ENCODE measurements around the gene APOBEC4.
"Not testable (repeated sequence)": the region's sequence is repeated elsewhere in the genome, so short reads cannot be mapped to it uniquely, and the experiment has no call there.

Gene APOBEC4

GRCh38 chr1:183636334-183636682 is 16.8 kb downstream of the APOBEC4 start:
- DNase-seq: no peak
- intact Hi-C loops (cut with DNase I): loop anchor here (5.0 kb wide), 2 partner anchors 164 to 281 kb away; partner anchors contain the start of gene SMG7

GRCh38 chr1:183635606-183636333 is 17.3 kb downstream of the APOBEC4 start, which contains the start of gene ARPC5:
TSS of gene ARPC5 (minus strand) at chr1:183635783. CDS start at chr1:183635659, 124 bp downstream.
- intact Hi-C loops (cut with DNase I): loop anchor here (5.0 kb wide), 2 partner anchors 163 to 282 kb away; partner anchors contain the start of gene SMG7
- peak; percentile 96 to 100 (median 98) for DNase-seq

GRCh38 chr1:183635099-183635605 is 18.0 kb downstream of the APOBEC4 start:
- intact Hi-C loops (cut with DNase I): loop anchor here (5.0 kb wide), 2 partner anchors 163 to 282 kb away; partner anchors contain the start of gene SMG7
- DNase-seq: peak in 8 of 10 donors; percentile 13 to 88 (median 33)

- DNase-seq: no peak
Observed at GRCh38 chr1:183634429-183635065, 18.6 kb downstream of the APOBEC4 start.

GRCh38 chr1:183633676-183634343 is 19.3 kb downstream of the APOBEC4 start:
- intact Hi-C loops (cut with DNase I): no loop called here
- no peak for DNase-seq

More at GRCh38 chr1:183634429-183635065, 18.6 kb downstream of the APOBEC4 start:
- intact Hi-C loops (cut with DNase I): loop anchor here (5.0 kb wide), 2 partner anchors 162 to 283 kb away; partner anchors contain the start of gene SMG7

- no peak for DNase-seq
- intact Hi-C loops (cut with DNase I): no loop called here
Observed at GRCh38 chr1:183632964-183633363, 20.2 kb downstream of the APOBEC4 start.

- DNase-seq: no peak
- intact Hi-C loops (cut with DNase I): no loop called here
Observed at GRCh38 chr1:183632114-183632513, 21.0 kb downstream of the APOBEC4 start.

GRCh38 chr1:183630748-183631147 is 22.4 kb downstream of the APOBEC4 start:
- no peak for DNase-seq
- intact Hi-C loops (cut with DNase I): no loop called here

- intact Hi-C loops (cut with DNase I): no loop called here
- no peak for DNase-seq
Observed at GRCh38 chr1:183628537-183628936, 24.6 kb downstream of the APOBEC4 start.

GRCh38 chr1:183626236-183626635 is 26.9 kb downstream of the APOBEC4 start:
- intact Hi-C loops (cut with DNase I); DNase-seq: not testable (repeated sequence)

- peak in 7 of 10 donors; percentile 37 to 88 (median 59) for DNase-seq
- intact Hi-C loops (cut with DNase I): loop anchor here (2.0 to 5.0 kb wide), 3 partner anchors 71 to 341 kb away; no protein-coding TSS in a partner anchor
Observed at GRCh38 chr1:183622884-183623785, 30.0 kb downstream of the APOBEC4 start.

GRCh38 chr1:183622013-183622412 is 31.1 kb downstream of the APOBEC4 start:
- DNase-seq: no peak
- intact Hi-C loops (cut with DNase I): loop anchor here (2.0 to 5.0 kb wide), 3 partner anchors 70 to 340 kb away; no protein-coding TSS in a partner anchor

- no peak for DNase-seq
- intact Hi-C loops (cut with DNase I): loop anchor here (5.0 kb wide), 2 partner anchors 68 to 338 kb away; no protein-coding TSS in a partner anchor
Observed at GRCh38 chr1:183620311-183620710, 32.8 kb downstream of the APOBEC4 start.

GRCh38 chr1:183619781-183620180 is 33.3 kb downstream of the APOBEC4 start:
- intact Hi-C loops (cut with DNase I): loop anchor here (5.0 kb wide), 2 partner anchors 67 to 337 kb away; no protein-coding TSS in a partner anchor
- no peak for DNase-seq

GRCh38 chr1:183618202-183618601 is 34.9 kb downstream of the APOBEC4 start:
- intact Hi-C loops (cut with DNase I): not testable (repeated sequence)

GRCh38 chr1:183612975-183613374 is 40.1 kb downstream of the APOBEC4 start:
- DNase-seq; intact Hi-C loops (cut with DNase I): not testable (repeated sequence)

More at GRCh38 chr1:183618202-183618601, 34.9 kb downstream of the APOBEC4 start:
- not testable (repeated sequence) for DNase-seq

GRCh38 chr1:183612407-183612806 is 40.7 kb downstream of the APOBEC4 start:
- intact Hi-C loops (cut with DNase I): no loop called here
- DNase-seq: no peak

GRCh38 chr1:183611021-183611420 is 42.1 kb downstream of the APOBEC4 start:
- no peak for DNase-seq
- intact Hi-C loops (cut with DNase I): no loop called here

GRCh38 chr1:183609759-183610452 is 43.2 kb downstream of the APOBEC4 start:
- intact Hi-C loops (cut with DNase I): no loop called here
- DNase-seq: no peak

All from posterior cingulate gyrus (tissue), 11 donors.